H9 (cell line): ENCODE measurements around the gene NEDD4L. TPM values are rescaled to one million over a fixed set of nuclear protein-coding genes. Genes with fewer than 3 reads are reported as not detected.

Experiments used
- DNase-seq: peaks from one replicate; pipeline ENCODE4 v3.0.0-alpha.2; 2017
- H2AFZ ChIP-seq: one replicate; pipeline ENCODE4 v1.6.1; 2013; ENCODE audit warnings: mild to moderate bottlenecking, low read length, control low read depth, moderate library complexity
- H2AK5ac ChIP-seq: 2 replicates; pipeline ENCODE4 v1.6.1; 2013; ENCODE audit warnings: low read length, control low read depth, mixed read lengths; ENCODE audit not compliant: insufficient read length
- H2BK120ac ChIP-seq: one replicate; pipeline ENCODE4 v1.6.1; 2013; ENCODE audit warnings: low read depth, mild to moderate bottlenecking, low read length, control low read depth, inconsistent platforms; ENCODE audit not compliant: poor library complexity, severe bottlenecking
- H2BK12ac ChIP-seq: 2 replicates; pipeline ENCODE4 v1.6.1; 2013; ENCODE audit warnings: low read length, control low read depth, mixed read lengths, low read depth; ENCODE audit not compliant: insufficient read length
- H2BK15ac ChIP-seq: 2 replicates; pipeline ENCODE4 v1.6.1; 2013; ENCODE audit warnings: low read depth, low read length, control low read depth
- H2BK20ac ChIP-seq: one replicate; pipeline ENCODE4 v1.6.1; 2013; ENCODE audit warnings: low read depth, mild to moderate bottlenecking, low read length, control low read depth, inconsistent platforms; ENCODE audit not compliant: poor library complexity, severe bottlenecking
- H2BK5ac ChIP-seq: 2 replicates; pipeline ENCODE4 v1.6.1; 2013; ENCODE audit warnings: low read length, control low read depth, mixed read lengths; ENCODE audit not compliant: insufficient read length
- H3K14ac ChIP-seq: 2 replicates; pipeline ENCODE4 v1.6.1; 2013; ENCODE audit warnings: low read length, control low read depth; ENCODE audit not compliant: insufficient read depth
- H3K18ac ChIP-seq: 2 replicates; pipeline ENCODE4 v1.6.1; 2013; ENCODE audit warnings: low read depth, mild to moderate bottlenecking, mixed read lengths, low read length, control low read depth; ENCODE audit not compliant: insufficient read length
- H3K23ac ChIP-seq: 2 replicates; pipeline ENCODE4 v1.6.1; 2013; ENCODE audit warnings: low read length, control low read depth, mixed read lengths, low read depth; ENCODE audit not compliant: insufficient read length
- H3K23me2 ChIP-seq: 2 replicates; pipeline ENCODE4 v1.6.1; 2013; ENCODE audit warnings: low read depth, mild to moderate bottlenecking, mixed read lengths, low read length, control low read depth; ENCODE audit not compliant: insufficient read length, poor library complexity, severe bottlenecking
- H3K27ac ChIP-seq: 2 replicates; pipeline ENCODE4 v1.5.1; 2013; ENCODE audit warnings: low read length, control low read depth, mixed read lengths, low read depth; ENCODE audit not compliant: insufficient read length
- H3K27me3 ChIP-seq: 2 replicates; pipeline ENCODE4 v1.6.1; 2013; ENCODE audit warnings: low read length, control low read depth, inconsistent platforms; ENCODE audit not compliant: insufficient read depth
- H3K4ac ChIP-seq: 2 replicates; pipeline ENCODE4 v1.6.1; 2013; ENCODE audit warnings: low read depth, mild to moderate bottlenecking, control low read depth, inconsistent platforms, low read length, moderate library complexity
- H3K4me1 ChIP-seq: 2 replicates; pipeline ENCODE4 v1.6.1; 2013; ENCODE audit warnings: low read length, control low read depth, inconsistent platforms; ENCODE audit not compliant: insufficient read depth
- H3K4me2 ChIP-seq: 2 replicates; pipeline ENCODE4 v1.6.1; 2013; ENCODE audit warnings: low read length, control low read depth, mixed read lengths; ENCODE audit not compliant: insufficient read length, insufficient read depth
- H3K56ac ChIP-seq: 2 replicates; pipeline ENCODE4 v1.6.1; 2013; ENCODE audit warnings: low read depth, mild to moderate bottlenecking, mixed read lengths, low read length, control low read depth; ENCODE audit not compliant: insufficient read length
- H3K79me1 ChIP-seq: 2 replicates; pipeline ENCODE4 v1.6.1; 2013; ENCODE audit warnings: low read depth, mild to moderate bottlenecking, moderate library complexity, low read length, control low read depth, inconsistent platforms; ENCODE audit not compliant: insufficient read depth, poor library complexity, severe bottlenecking
- H3K79me2 ChIP-seq: 2 replicates; pipeline ENCODE4 v1.6.1; 2013; ENCODE audit warnings: low read length, control low read depth, inconsistent platforms; ENCODE audit not compliant: insufficient read depth
- H3K9ac ChIP-seq: 2 replicates; pipeline ENCODE4 v1.6.1; 2013; ENCODE audit warnings: low read length, control low read depth, mixed read lengths; ENCODE audit not compliant: insufficient read length; ENCODE audit errors: extremely low read depth
- H3K9me3 ChIP-seq: one replicate; pipeline ENCODE4 v1.6.1; 2013; ENCODE audit warnings: low read depth, low read length, inconsistent platforms; ENCODE audit not compliant: control insufficient read depth
- H3T11ph ChIP-seq: one replicate; pipeline ENCODE4 v1.6.1; 2013; ENCODE audit warnings: mild to moderate bottlenecking, low read length, control low read depth, inconsistent platforms
- H4K20me1 ChIP-seq: one replicate; pipeline ENCODE4 v1.6.1; 2013; ENCODE audit not compliant: control insufficient read depth, insufficient read length, insufficient read depth
- H4K5ac ChIP-seq: 2 replicates; pipeline ENCODE4 v1.6.1; 2013; ENCODE audit warnings: low read depth, mild to moderate bottlenecking, mixed read lengths, low read length, control low read depth; ENCODE audit not compliant: insufficient read length
- H4K8ac ChIP-seq: replicated peaks from 2 replicates; pipeline ENCODE4 v1.6.1; 2013; ENCODE audit warnings: low read length, control low read depth, mixed read lengths, low read depth; ENCODE audit not compliant: insufficient read length
- H4K91ac ChIP-seq: 2 replicates; pipeline ENCODE4 v1.6.1; 2013; ENCODE audit warnings: low read depth, mild to moderate bottlenecking, moderate library complexity, mixed read lengths, low read length, control low read depth; ENCODE audit not compliant: insufficient read length
- H3K27ac Mint-ChIP-seq, 3 experiments: 2 replicates in 2 of 3; 3 replicates in 1 of 3; pipeline ENCODE4 v1.8.0; 2020 to 2021; ENCODE audit warnings: mixed read lengths in 3 of 3, mild to moderate bottlenecking in 1 of 3, moderate library complexity in 1 of 3
- H3K27me3 Mint-ChIP-seq: 2 replicates; pipeline ENCODE4 v1.8.0; 2021; ENCODE audit warnings: low read depth, mild to moderate bottlenecking, moderate library complexity, mixed read lengths
- H3K36me3 Mint-ChIP-seq, 3 experiments: 2 replicates in 2 of 3; 3 replicates in 1 of 3; pipeline ENCODE4 v1.8.0; 2020 to 2021; ENCODE audit warnings: low read depth in 3 of 3, mixed read lengths in 3 of 3; ENCODE audit not compliant: insufficient read depth in 1 of 3
- H3K4me1 Mint-ChIP-seq, 2 experiments: 2 replicates each; pipeline ENCODE4 v1.8.0; 2020; ENCODE audit warnings: mixed read lengths in 2 of 2
- H3K4me3 Mint-ChIP-seq, 2 experiments: 2 replicates in 1 of 2; 3 replicates in 1 of 2; pipeline ENCODE4 v1.8.0; 2020 to 2021; ENCODE audit warnings: mild to moderate bottlenecking in 2 of 2, mixed read lengths in 2 of 2, moderate library complexity in 1 of 2
- H3K9me3 Mint-ChIP-seq, 2 experiments: 2 replicates in 1 of 2; 3 replicates in 1 of 2; pipeline ENCODE4 v1.8.0; 2020; ENCODE audit warnings: mild to moderate bottlenecking in 2 of 2, mixed read lengths in 2 of 2, moderate library complexity in 1 of 2
- WGBS: extraction: QIAGEN DNeasy Blood & Tissue Kit; methylation state at CpG from one replicate; pipeline ENCODE4 v1.1.7; 2013; ENCODE audit warnings: missing lambda C conversion rate, low lambda C conversion rate, mixed read lengths; ENCODE audit not compliant: insufficient read length; ENCODE audit errors: extremely low coverage; 5-methylcytosine and 5-hydroxymethylcytosine counted together
- total RNA-seq: library from RNA; stranded (reverse); gene quantifications from 2 replicates; pipeline ENCODE4 v1.2.1, GENCODE V29; 2021
- TF ChIP-seq, protein P1 (sequence below): fragments of 200-600 bp; sonication (generic); conservative IDR thresholded peaks from 3 replicates; pipeline ENCODE4 v1.8.0; 2021; ENCODE audit warnings: antibody characterized with exemption, mild to moderate bottlenecking

The NEDD4L gene
- total RNA-seq, 1 experiment from 2014 or later, result 76.3 TPM

DNA sequence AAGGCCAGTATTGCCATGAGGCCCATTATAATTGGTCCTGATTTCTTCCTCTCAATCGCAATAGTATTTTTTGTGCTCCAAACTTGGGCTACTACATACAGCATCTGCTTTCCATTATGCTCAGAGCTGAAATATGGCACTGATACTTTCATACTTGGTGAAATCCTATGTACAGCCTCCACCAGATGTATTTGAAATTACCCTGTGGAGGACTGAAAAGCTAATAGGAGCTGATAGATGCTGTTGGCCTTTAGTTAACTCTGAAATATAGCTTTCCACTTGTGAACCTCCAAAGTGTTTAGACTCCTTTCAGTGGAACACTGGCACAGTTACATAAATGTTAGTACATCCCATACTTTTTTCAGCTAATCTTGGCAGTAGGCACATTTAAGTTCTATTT is 205.7 kb downstream of the NEDD4L start:
- Mint-ChIP-seq H3K27ac (no peak overlapping the region; a peak in 2 of 7 replicates), H3K4me3 (no peak overlapping the region), H3K4me1 (peaks cover 36 to 40% of the 10 kb centered on the region in 2 experiments), H3K9me3 (no peaks in the 10 kb centered on the region), H3K27me3 (no peaks in the 10 kb centered on the region), H3K36me3 (no peaks in the 10 kb centered on the region; a peak in 1 of 7 replicates)
- Histone ChIP-seq H2BK15ac (no peak overlapping the region), H3K9ac (no peak overlapping the region), H3K4me2 (no peak overlapping the region), H3K4ac (no peak overlapping the region), H3K79me1 (no peaks in the 10 kb centered on the region), H4K8ac (no peak overlapping the region), H3K23me2 (no peaks in the 10 kb centered on the region), H3K56ac (no peak overlapping the region), H3K23ac (no peak overlapping the region), H4K20me1 (no peaks in the 10 kb centered on the region), H3K14ac (no peak overlapping the region), H2BK5ac (no peak overlapping the region), H2BK20ac (no peak overlapping the region), H4K91ac (no peak overlapping the region), H3T11ph (no peak overlapping the region), H2BK12ac (no peak overlapping the region), H3K9me3 (no peaks in the 10 kb centered on the region), H2BK120ac (no peak overlapping the region), H2AFZ (no peak overlapping the region), H3K4me1 (peaks cover 2% of the 10 kb centered on the region; the same call in 1 of the 2 replicates), H2AK5ac (no peak overlapping the region), H3K27ac (no peak overlapping the region), H3K18ac (no peak overlapping the region), H3K79me2 (no peaks in the 10 kb centered on the region), H3K27me3 (no peaks in the 10 kb centered on the region), H4K5ac (no peak overlapping the region)
- TF ChIP-seq, protein P1, sequence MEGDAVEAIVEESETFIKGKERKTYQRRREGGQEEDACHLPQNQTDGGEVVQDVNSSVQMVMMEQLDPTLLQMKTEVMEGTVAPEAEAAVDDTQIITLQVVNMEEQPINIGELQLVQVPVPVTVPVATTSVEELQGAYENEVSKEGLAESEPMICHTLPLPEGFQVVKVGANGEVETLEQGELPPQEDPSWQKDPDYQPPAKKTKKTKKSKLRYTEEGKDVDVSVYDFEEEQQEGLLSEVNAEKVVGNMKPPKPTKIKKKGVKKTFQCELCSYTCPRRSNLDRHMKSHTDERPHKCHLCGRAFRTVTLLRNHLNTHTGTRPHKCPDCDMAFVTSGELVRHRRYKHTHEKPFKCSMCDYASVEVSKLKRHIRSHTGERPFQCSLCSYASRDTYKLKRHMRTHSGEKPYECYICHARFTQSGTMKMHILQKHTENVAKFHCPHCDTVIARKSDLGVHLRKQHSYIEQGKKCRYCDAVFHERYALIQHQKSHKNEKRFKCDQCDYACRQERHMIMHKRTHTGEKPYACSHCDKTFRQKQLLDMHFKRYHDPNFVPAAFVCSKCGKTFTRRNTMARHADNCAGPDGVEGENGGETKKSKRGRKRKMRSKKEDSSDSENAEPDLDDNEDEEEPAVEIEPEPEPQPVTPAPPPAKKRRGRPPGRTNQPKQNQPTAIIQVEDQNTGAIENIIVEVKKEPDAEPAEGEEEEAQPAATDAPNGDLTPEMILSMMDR, result no peak
- no CpG with 5 or more reads among the region's 1 CpG for WGBS
- no peak for DNase-seq
